Panc1 (cell line): ENCODE data around the gene KIAA2012. TPM values are rescaled to one million over a fixed set of nuclear protein-coding genes. Genes with fewer than 3 reads are reported as not detected.

Experiments used
- ATAC-seq: fragments of 200-7000 bp; cut with Tn5 transposase; 2 replicates; pipeline ENCODE4 v1.9.1; 2020; ENCODE audit warnings: mild to moderate bottlenecking, moderate library complexity
- BruUV-seq: library from RNA; stranded (reverse); fragments of 400-500 nt; replicated peaks from 2 replicates; lab custom pipeline; 2021; lab: Mats Ljungman, UMichigan
- CTCF ChIA-PET: fragments of 300-600 bp; sonication (Branson Sonifier 250); formaldehyde crosslinking; loops from one replicate; lab custom pipeline; 2022; ENCODE audit warnings: antibody characterized with exemption; lab: Charles Lee
- POLR2A ChIA-PET: fragments of 300-600 bp; sonication (Branson Sonifier 250); formaldehyde crosslinking; loops from one replicate; lab custom pipeline; 2022; ENCODE audit warnings: antibody characterized with exemption; lab: Charles Lee
- DNase-seq: peaks from one replicate; pipeline ENCODE4 v3.0.0-alpha.2; 2010; ENCODE audit warnings: low read depth, low spot score
- H3K27ac ChIP-seq: 2 replicates; pipeline ENCODE4 v1.5.1; 2011; ENCODE audit warnings: mild to moderate bottlenecking, low read length, inconsistent platforms
- H3K27me3 ChIP-seq: fragments of 200-500 bp; sonication (Bioruptor generic); 2 replicates; pipeline ENCODE4 v1.6.0; 2014; ENCODE audit warnings: low read length, inconsistent platforms; ENCODE audit not compliant: control insufficient read depth, insufficient read depth
- H3K36me3 ChIP-seq: fragments of 200-500 bp; sonication (Bioruptor generic); 2 replicates; pipeline ENCODE4 v1.5.1; 2014; ENCODE audit warnings: inconsistent platforms, mild to moderate bottlenecking, low read length, moderate library complexity; ENCODE audit not compliant: control insufficient read depth, insufficient read depth
- H3K4me1 ChIP-seq: 2 replicates; pipeline ENCODE4 v1.5.1; 2011; ENCODE audit warnings: inconsistent platforms, mild to moderate bottlenecking, low read length, moderate library complexity; ENCODE audit not compliant: control insufficient read depth, insufficient read depth
- H3K4me3 ChIP-seq, 2 experiments: 2 replicates each; pipeline ENCODE4 v1.5.1; 2011 to 2012; ENCODE audit warnings: low read depth in 2 of 2, low read length in 2 of 2, mild to moderate bottlenecking in 2 of 2, inconsistent platforms in 1 of 2, moderate library complexity in 1 of 2
- H3K9me3 ChIP-seq: fragments of 200-500 bp; sonication (Bioruptor generic); 2 replicates; pipeline ENCODE4 v1.5.1; 2014; ENCODE audit warnings: low read depth, mild to moderate bottlenecking, inconsistent platforms, low read length, moderate library complexity; ENCODE audit not compliant: control insufficient read depth, insufficient read depth
- POLR2AphosphoS5 ChIP-seq: IDR thresholded peaks from 2 replicates; pipeline ENCODE4 v1.6.1; 2012; ENCODE audit warnings: mild to moderate bottlenecking, low read depth, low read length, moderate library complexity
- REST ChIP-seq, 2 experiments: IDR thresholded peaks; 2 replicates each; pipeline ENCODE4 v1.6.1; 2011 to 2012; ENCODE audit warnings: low read depth in 2 of 2, control low read depth in 1 of 2, low read length in 1 of 2, mild to moderate bottlenecking in 1 of 2, moderate library complexity in 1 of 2; ENCODE audit not compliant: insufficient read depth in 1 of 2
- SIN3A ChIP-seq: IDR thresholded peaks from 2 replicates; pipeline ENCODE4 v1.6.1; 2012; ENCODE audit warnings: low read depth, mild to moderate bottlenecking, low read length, moderate library complexity, borderline replicate concordance; ENCODE audit not compliant: insufficient read depth
- TCF7L2 ChIP-seq: IDR thresholded peaks from 2 replicates; pipeline ENCODE4 v1.6.1; 2011; ENCODE audit warnings: mild to moderate bottlenecking, low read depth, low read length, inconsistent platforms
- in situ Hi-C: cut with HindIII; loops from 2 replicates; pipeline ENCODE4 v1.10.0; 2016; ENCODE audit warnings: low sequenced_read_pairs, low pct_unique_long_range_greater_than_20kb
- intact Hi-C: fragments of 100-400 bp; cut with micrococcal nuclease; formaldehyde crosslinking; loops from one replicate; pipeline ENCODE4 v1.10.0; 2022; ENCODE audit not compliant: unreplicated experiment
- total RNA-seq: library from RNA; stranded (reverse); gene quantifications from one replicate; pipeline ENCODE4 v1.2.1, GENCODE V29; 2021; ENCODE audit not compliant: unreplicated experiment
- TF ChIP-seq, protein P1 (sequence below): fragments of 450-650 bp; IDR thresholded peaks from 2 replicates; pipeline ENCODE4 v1.5.1; 2017; ENCODE audit warnings: mild to moderate bottlenecking

The KIAA2012 gene
- total RNA-seq, 1 experiment from 2014 or later = not detected

- ATAC-seq (no peak), DNase-seq (no peak)
- Histone ChIP-seq H3K9me3 (no peaks in the 10 kb centered on the region), H3K4me1 (no peaks in the 10 kb centered on the region; the same call in 1 of the 2 replicates), H3K36me3 (no peaks in the 10 kb centered on the region), H3K4me3 (no peak overlapping the region), H3K27ac (no peak overlapping the region), H3K27me3 (no peaks in the 10 kb centered on the region)
- intact Hi-C loops = no loop called here
- ChIA-PET CTCF (interaction anchor here (0.5 kb wide), 1 partner anchor 9 kb away, joined by 4 read pairs; no protein-coding TSS in a partner anchor), POLR2A (interaction anchor here (0.7 kb wide), 1 partner anchor 189 kb away, joined by 11 read pairs; no protein-coding TSS in a partner anchor)
- TF ChIP-seq SIN3A = no peak
- no peak for TF ChIP-seq POLR2AphosphoS5
- no peak for TF ChIP-seq REST (IDR thresholded peaks at IDR 0.05; ENCODE audit: insufficient read depth in 1 of 2, low read depth in 2 of 2, low read length in 1 of 2)
- no peak for TF ChIP-seq TCF7L2
- TF ChIP-seq, protein P1, sequence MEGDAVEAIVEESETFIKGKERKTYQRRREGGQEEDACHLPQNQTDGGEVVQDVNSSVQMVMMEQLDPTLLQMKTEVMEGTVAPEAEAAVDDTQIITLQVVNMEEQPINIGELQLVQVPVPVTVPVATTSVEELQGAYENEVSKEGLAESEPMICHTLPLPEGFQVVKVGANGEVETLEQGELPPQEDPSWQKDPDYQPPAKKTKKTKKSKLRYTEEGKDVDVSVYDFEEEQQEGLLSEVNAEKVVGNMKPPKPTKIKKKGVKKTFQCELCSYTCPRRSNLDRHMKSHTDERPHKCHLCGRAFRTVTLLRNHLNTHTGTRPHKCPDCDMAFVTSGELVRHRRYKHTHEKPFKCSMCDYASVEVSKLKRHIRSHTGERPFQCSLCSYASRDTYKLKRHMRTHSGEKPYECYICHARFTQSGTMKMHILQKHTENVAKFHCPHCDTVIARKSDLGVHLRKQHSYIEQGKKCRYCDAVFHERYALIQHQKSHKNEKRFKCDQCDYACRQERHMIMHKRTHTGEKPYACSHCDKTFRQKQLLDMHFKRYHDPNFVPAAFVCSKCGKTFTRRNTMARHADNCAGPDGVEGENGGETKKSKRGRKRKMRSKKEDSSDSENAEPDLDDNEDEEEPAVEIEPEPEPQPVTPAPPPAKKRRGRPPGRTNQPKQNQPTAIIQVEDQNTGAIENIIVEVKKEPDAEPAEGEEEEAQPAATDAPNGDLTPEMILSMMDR = no peak
- no TSS peak for BruUV-seq
- in situ Hi-C loops = no loop called here
Measured at GRCh38 chr2:202171241-202171825, 98.3 kb downstream of the KIAA2012 start.

DNA sequence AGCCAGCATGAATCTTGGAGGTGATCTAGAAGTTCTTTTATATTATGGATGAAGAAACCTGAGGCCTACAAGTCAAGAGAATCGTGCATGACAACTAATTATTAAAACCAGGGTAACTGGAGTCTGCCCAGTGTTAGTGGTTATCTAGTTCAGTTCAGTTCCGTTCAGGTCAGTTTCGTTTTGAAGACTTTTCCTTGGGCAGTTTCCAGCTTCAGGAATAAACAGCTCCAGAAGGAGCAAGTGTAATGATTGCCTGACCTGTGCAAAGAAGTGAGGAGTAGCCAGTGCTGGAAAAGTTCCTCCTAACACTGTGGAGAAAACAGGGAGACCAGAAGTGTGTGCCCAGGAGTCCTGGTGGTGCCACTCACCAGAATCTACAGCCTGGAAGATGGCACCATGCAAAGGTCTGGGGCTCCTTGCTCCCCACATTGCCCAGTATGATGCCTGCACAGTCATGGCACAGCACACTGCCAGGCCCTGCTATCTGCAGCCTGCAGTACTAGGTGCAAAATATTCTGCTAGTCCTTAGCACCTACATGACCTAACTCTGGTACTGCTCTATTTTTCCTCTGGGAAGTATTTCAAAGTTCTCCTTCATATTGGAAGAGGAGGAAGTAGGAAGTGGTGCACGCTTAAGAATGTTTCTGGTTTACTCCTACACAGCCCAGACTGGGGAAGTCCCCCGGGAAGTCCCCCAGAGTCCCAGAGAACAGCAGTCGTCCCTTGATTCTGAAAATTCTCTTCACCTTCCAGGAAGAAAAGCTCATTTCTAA is 99.6 kb downstream of the KIAA2012 start:
- ChIA-PET POLR2A (interaction anchor here (0.6 to 0.7 kb wide), 2 partner anchors 44 to 190 kb away, joined by 11 to 13 read pairs; no protein-coding TSS in a partner anchor), CTCF (no interaction called here)
- ATAC-seq (peak; percentile 72), DNase-seq (no peak)
- intact Hi-C loops (no loop called here), in situ Hi-C loops (no loop called here)
- no peak for TF ChIP-seq REST (IDR thresholded peaks at IDR 0.05; ENCODE audit: insufficient read depth in 1 of 2, low read depth in 2 of 2, low read length in 1 of 2)
- TF ChIP-seq SIN3A = no peak
- TF ChIP-seq, protein P1 = no peak
- no peak for TF ChIP-seq POLR2AphosphoS5
- no peak for TF ChIP-seq TCF7L2
- no TSS peak for BruUV-seq
- H3K27me3 ChIP-seq = no peaks in the 10 kb centered on the region
- H3K4me3 ChIP-seq = 0 out of 4 replicates have a peak overlapping the region, but pooled peaks of 1 of the 2 experiments have one; percentile 1
- H3K27ac ChIP-seq = peak overlapping the region; percentile 18; the same call in 1 of the 2 replicates
- no peaks in the 10 kb centered on the region for H3K9me3 ChIP-seq
- H3K36me3 ChIP-seq = no peaks in the 10 kb centered on the region
- H3K4me1 ChIP-seq = no peaks in the 10 kb centered on the region; the same call in 1 of the 2 replicates
